ENCODE measurements around the gene ZNF614. TPM values are rescaled to one million over a fixed set of nuclear protein-coding genes. Genes with fewer than 3 reads are reported as not detected.
A peak's percentile ranks its signal among the peaks of the same experiment; 100 is the strongest.
"Not testable (repeated sequence)": the region's sequence is repeated elsewhere in the genome, so short reads cannot be mapped to it uniquely, and the experiment has no call there.

ZNF614 gene
- total and polyA plus RNA-seq, 2 of the 13 experiments (the other 11 are each of a cell fraction or from before 2014, with no cell fraction given), result 13.0 to 22.8 TPM

DNA sequence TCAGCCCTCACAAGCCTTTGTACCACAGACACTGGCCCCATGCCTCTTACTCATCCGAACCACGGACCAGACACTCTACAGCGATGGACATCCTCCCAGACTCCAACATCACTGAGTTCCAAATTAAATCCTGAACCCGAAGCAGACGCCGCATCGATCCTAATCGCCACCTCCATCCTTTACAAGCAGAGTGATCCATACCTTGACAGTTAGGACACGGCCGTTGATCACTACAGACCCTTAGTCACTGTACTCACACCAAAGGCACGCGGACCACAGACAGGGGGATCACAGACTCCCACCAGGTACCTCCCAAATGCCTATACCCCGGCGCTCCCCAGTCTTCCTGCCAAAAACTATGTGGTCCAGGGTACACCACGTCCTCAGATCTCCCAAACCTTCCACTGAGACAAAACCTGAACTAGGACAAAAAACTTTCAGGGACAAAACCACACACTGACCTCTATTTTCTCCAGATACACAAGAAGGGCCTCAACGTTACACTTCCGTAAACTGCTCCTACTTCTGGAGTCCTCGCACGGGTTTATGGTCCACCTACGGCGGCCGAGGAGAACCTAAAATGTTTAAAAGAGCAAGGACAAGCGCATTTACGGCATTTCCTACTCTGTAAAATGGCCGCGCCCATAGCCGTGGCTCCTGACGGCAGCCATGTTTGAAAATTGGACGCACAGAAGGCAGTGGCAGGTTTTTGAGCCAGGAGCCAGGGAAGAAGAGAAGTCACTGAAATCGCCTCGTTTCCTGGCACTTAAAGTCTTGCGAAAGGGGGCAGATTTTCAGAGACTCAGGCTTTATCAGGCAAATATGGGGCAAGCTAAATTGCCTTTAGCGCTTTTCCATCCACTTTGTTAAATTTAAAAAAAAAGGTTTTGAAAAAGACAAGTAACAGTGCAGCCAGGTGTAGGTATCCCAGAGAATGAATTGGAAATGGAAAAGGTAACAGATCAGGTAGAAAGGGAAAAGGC, 41.6 kb downstream of the ZNF614 start, which contains the start of gene ZNF350 (continued):
- TF ChIP-seq GATA4 (IDR thresholded peaks at IDR 0.05; ENCODE audit: borderline replicate concordance, low read depth), result peak; percentile 61; the same call in 1 of the 2 replicates
- TF ChIP-seq, protein P1, sequence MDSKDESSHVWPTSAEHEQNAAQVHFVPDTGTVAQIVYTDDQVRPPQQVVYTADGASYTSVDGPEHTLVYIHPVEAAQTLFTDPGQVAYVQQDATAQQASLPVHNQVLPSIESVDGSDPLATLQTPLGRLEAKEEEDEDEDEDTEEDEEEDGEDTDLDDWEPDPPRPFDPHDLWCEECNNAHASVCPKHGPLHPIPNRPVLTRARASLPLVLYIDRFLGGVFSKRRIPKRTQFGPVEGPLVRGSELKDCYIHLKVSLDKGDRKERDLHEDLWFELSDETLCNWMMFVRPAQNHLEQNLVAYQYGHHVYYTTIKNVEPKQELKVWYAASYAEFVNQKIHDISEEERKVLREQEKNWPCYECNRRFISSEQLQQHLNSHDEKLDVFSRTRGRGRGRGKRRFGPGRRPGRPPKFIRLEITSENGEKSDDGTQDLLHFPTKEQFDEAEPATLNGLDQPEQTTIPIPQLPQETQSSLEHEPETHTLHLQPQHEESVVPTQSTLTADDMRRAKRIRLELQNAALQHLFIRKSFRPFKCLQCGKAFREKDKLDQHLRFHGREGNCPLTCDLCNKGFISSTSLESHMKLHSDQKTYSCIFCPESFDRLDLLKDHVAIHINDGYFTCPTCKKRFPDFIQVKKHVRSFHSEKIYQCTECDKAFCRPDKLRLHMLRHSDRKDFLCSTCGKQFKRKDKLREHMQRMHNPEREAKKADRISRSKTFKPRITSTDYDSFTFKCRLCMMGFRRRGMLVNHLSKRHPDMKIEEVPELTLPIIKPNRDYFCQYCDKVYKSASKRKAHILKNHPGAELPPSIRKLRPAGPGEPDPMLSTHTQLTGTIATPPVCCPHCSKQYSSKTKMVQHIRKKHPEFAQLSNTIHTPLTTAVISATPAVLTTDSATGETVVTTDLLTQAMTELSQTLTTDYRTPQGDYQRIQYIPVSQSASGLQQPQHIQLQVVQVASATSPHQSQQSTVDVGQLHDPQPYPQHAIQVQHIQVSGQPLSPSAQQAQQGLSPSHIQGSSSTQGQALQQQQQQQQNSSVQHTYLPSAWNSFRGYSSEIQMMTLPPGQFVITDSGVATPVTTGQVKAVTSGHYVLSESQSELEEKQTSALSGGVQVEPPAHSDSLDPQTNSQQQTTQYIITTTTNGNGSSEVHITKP (CRISPR knock-in tag; IDR thresholded peaks at IDR 0.05; ENCODE audit: low read depth), result peak; percentile 62; the same call in 1 of the 2 replicates
- TF ChIP-seq ZBTB42 (CRISPR knock-in tag; IDR thresholded peaks at IDR 0.05), result no peak
- TF ChIP-seq, protein P2, sequence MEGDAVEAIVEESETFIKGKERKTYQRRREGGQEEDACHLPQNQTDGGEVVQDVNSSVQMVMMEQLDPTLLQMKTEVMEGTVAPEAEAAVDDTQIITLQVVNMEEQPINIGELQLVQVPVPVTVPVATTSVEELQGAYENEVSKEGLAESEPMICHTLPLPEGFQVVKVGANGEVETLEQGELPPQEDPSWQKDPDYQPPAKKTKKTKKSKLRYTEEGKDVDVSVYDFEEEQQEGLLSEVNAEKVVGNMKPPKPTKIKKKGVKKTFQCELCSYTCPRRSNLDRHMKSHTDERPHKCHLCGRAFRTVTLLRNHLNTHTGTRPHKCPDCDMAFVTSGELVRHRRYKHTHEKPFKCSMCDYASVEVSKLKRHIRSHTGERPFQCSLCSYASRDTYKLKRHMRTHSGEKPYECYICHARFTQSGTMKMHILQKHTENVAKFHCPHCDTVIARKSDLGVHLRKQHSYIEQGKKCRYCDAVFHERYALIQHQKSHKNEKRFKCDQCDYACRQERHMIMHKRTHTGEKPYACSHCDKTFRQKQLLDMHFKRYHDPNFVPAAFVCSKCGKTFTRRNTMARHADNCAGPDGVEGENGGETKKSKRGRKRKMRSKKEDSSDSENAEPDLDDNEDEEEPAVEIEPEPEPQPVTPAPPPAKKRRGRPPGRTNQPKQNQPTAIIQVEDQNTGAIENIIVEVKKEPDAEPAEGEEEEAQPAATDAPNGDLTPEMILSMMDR (CRISPR knock-in tag; IDR thresholded peaks at IDR 0.05), result no peak

- intact Hi-C loops (cut with micrococcal nuclease; ENCODE audit: unreplicated experiment), result no loop called here
- POLR2A ChIA-PET, result no interaction called here
Observed at GRCh38 chr19:51983361-51983760, 44.8 kb downstream of the ZNF614 start.

GRCh38 chr19:51980926-51981325, 47.3 kb downstream of the ZNF614 start:
- not testable (repeated sequence) for H3K4me3 ChIP-seq (replicated peaks in 1 of 3; ENCODE audit: insufficient read depth in 1 of 3, low read depth in 2 of 3, low read length in 3 of 3)

More at GRCh38 chr19:51983361-51983760, 44.8 kb downstream of the ZNF614 start:
- Histone ChIP-seq H3K36me3 (replicated peaks in 1 of 2; ENCODE audit: control insufficient read depth in 1 of 2, insufficient read depth in 2 of 2, low read length in 2 of 2) (peaks cover 0 to 4% of the 10 kb centered on the region in 2 experiments; a peak in 1 of 5 replicates), H3K9ac (ENCODE audit: insufficient read depth, low read depth, low read length) (no peak overlapping the region), H2AFZ (ENCODE audit: low read length) (no peak overlapping the region), H3K9me3 (ENCODE audit: low read length) (peaks cover 37% of the 10 kb centered on the region), H3K4me1 (ENCODE audit: insufficient read depth, low read length) (peaks cover 10% of the 10 kb centered on the region; the same call in 1 of the 2 replicates), H4K20me1 (ENCODE audit: insufficient read depth, low read length) (no peaks in the 10 kb centered on the region), H3K27me3 (ENCODE audit: control insufficient read depth in 1 of 2, insufficient read depth in 2 of 2, low read length in 2 of 2) (peaks cover 0 to 7% of the 10 kb centered on the region in 2 experiments; a peak in 1 of 5 replicates), H3K79me2 (ENCODE audit: insufficient read depth, low read length) (peaks cover 39% of the 10 kb centered on the region), H3K4me3 (replicated peaks in 1 of 3; ENCODE audit: insufficient read depth in 1 of 3, low read depth in 2 of 3, low read length in 3 of 3) (no peak overlapping the region), H3K4me2 (ENCODE audit: low read depth, low read length) (no peak overlapping the region), H3K27ac (ENCODE audit: extremely low read length, insufficient read depth, low read length) (no peak overlapping the region)
- no peak for ATAC-seq
- DNase-seq (ENCODE audit: low spot score), result no peak
- BruUV-seq (replicated peaks), result no TSS peak
- CTCF ChIA-PET (ENCODE audit: low intra/inter-chr PET ratio, low total read pairs), result no interaction called here
- WGBS (ENCODE audit: low lambda C conversion rate), result 93% methylated on average over 4 of the region's 4 CpGs
- TF ChIP-seq HOXA5 (CRISPR knock-in tag; IDR thresholded peaks at IDR 0.05), result no peak
- no peak for TF ChIP-seq ZNF205 (CRISPR knock-in tag; IDR thresholded peaks at IDR 0.05)
- no peak for TF ChIP-seq ZNF484 (CRISPR knock-in tag; IDR thresholded peaks at IDR 0.05; ENCODE audit: borderline replicate concordance, low read depth)
- no peak for FAIRE-seq
- in situ Hi-C loops (cut with HindIII; ENCODE audit: extremely low pct_ligation_motif_present, low pct_unique_long_range_greater_than_20kb), result no loop called here

More at GRCh38 chr19:51980926-51981325, 47.3 kb downstream of the ZNF614 start:
- H3K9ac ChIP-seq (ENCODE audit: insufficient read depth, low read depth, low read length); ATAC-seq; H4K20me1 ChIP-seq (ENCODE audit: insufficient read depth, low read length); CTCF ChIA-PET (ENCODE audit: low intra/inter-chr PET ratio, low total read pairs); POLR2A ChIA-PET; DNase-seq (ENCODE audit: low spot score); H3K4me1 ChIP-seq (ENCODE audit: insufficient read depth, low read length); in situ Hi-C loops (cut with HindIII; ENCODE audit: extremely low pct_ligation_motif_present, low pct_unique_long_range_greater_than_20kb); H3K4me2 ChIP-seq (ENCODE audit: low read depth, low read length); H3K27me3 ChIP-seq (ENCODE audit: control insufficient read depth in 1 of 2, insufficient read depth in 2 of 2, low read length in 2 of 2); BruUV-seq (replicated peaks); intact Hi-C loops (cut with micrococcal nuclease; ENCODE audit: unreplicated experiment); H3K36me3 ChIP-seq (replicated peaks in 1 of 2; ENCODE audit: control insufficient read depth in 1 of 2, insufficient read depth in 2 of 2, low read length in 2 of 2); H2AFZ ChIP-seq (ENCODE audit: low read length); FAIRE-seq; H3K27ac ChIP-seq (ENCODE audit: extremely low read length, insufficient read depth, low read length): not testable (repeated sequence)
- Histone ChIP-seq H3K9me3 (ENCODE audit: low read length) (peaks cover 45% of the 10 kb centered on the region; the same call in 1 of the 2 replicates), H3K79me2 (ENCODE audit: insufficient read depth, low read length) (peaks cover 32% of the 10 kb centered on the region)
- 91% methylated on average over 3 of the region's 6 CpGs for WGBS (ENCODE audit: low lambda C conversion rate)

All from HepG2 (cell line).